GM19238 (cell line): ENCODE measurements around the gene CCDC17.

Source experiments
- DNase-seq: peaks from one replicate; pipeline ENCODE4 v3.0.0; 2011; ENCODE audit warnings: low spot score; ENCODE audit not compliant: insufficient read length

The CCDC17 gene

GRCh38 chr1:45623972-45624371 lies at the start of gene CCDC17:
Gene CCDC17, minus strand, starts transcription at chr1:45624054. Its CDS starts 145 bp downstream, at chr1:45623909.
- no peak for DNase-seq

- no peak for DNase-seq
Observed at GRCh38 chr1:45669859-45670655, 46.2 kb upstream of the CCDC17 start.

- no peak for DNase-seq
Observed at GRCh38 chr1:45669379-45669778, 45.5 kb upstream of the CCDC17 start.

DNA sequence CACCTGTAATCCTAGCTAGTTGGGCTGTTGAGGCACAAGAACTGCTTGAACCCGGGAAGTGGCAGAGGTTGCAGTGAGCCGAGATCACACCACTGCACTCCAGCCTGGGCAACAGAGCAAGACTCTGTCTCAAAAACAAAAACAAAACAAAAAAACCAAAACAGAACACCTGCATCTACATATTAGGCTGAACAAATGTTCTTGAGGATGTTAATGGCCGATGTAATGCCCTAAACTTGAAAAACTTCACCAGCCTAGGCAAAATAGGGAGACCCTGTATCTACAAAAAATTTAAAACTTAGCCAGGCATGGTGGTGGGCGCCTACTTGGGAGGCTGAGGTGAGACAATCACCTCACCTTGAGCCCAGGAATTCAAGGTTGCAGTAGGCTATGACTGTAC lies 44.7 kb upstream of the CCDC17 start:
- DNase-seq: no peak

- DNase-seq: no peak
Observed at GRCh38 chr1:45667321-45668111, 43.7 kb upstream of the CCDC17 start.

GRCh38 chr1:45666836-45667235 lies 43.0 kb upstream of the CCDC17 start:
- no peak for DNase-seq

DNA sequence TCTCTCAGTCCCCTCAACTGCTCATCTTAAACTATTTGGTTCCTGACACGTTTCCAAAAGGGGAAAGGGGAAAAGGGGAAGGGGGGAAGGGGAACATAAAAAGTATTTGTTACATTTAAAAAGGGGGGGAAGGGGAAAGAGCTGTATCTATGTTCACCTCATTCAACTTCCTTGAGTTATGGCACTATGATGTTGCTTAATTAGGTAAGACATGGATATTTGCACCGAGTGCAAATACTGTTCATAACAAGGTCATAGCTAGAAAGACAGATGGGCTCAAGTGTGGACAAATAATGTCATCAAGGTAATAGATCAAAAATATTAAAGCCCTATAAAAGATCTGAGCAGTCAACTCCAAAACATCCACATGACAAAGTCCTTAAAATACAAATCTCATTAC lies 36.5 kb upstream of the CCDC17 start:
- DNase-seq: no peak

GRCh38 chr1:45659222-45659621 lies 35.4 kb upstream of the CCDC17 start:
- no peak for DNase-seq

GRCh38 chr1:45658171-45658570 lies 34.3 kb upstream of the CCDC17 start:
- DNase-seq: no peak

- DNase-seq: no peak
Observed at GRCh38 chr1:45656573-45657226, 32.8 kb upstream of the CCDC17 start.

DNA sequence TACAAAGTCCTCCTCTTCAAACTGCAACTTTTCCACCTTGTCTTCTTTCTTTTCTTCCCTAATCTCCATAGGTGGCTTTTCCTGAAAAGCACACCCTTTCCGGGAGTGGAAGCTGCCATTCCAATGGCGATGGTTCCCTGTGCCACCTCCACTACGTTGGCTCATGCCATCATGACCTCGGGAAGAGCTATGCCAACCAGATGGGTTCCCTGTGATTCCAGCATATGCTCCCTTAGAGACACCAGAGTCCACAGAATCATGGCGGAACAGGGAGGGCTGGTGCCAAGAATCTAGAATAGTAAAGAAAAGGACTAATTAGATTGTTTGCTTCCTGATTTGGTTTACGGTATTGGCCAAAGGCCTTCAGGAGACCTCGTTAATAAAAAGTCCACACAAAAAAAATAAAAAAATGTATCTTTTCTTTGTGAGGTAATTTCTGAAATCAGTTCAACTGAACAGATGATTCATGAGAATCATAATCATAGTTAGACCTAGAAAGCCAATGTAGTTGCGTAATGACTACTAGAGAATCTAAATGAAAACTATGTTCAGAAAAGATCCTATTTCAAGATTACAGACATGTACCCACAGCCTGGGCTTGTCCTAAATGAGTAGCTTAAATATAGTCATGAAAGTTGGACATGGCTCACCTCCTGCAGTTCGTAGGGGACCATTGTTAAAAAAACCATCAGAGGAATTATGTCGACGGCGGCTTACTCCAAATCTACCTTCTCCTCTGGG lies 30.9 kb upstream of the CCDC17 start:
- DNase-seq: no peak

GRCh38 chr1:45647248-45648021 lies 23.6 kb upstream of the CCDC17 start:
- DNase-seq: no peak

DNA sequence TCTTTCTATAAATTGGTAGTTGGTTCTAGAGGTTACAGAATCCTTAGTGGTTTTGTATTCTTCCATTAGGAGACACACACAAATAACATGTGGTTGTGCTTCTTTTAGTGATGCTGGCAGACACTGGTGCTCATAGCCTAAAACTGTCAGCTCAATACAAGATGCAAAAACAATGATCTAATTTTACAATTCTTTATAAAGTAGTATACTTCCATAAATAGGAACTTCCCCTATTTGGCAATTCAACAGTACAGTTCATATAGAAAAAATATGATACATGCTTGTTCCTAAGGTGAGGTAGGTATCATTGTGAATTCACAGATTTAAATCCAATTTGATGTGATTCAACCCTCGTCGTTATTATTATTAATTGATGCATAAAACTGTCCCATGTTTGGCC lies 20.8 kb upstream of the CCDC17 start:
- no peak for DNase-seq

GRCh38 chr1:45643978-45644377 lies 20.1 kb upstream of the CCDC17 start:
- DNase-seq: no peak

- no peak for DNase-seq
Observed at GRCh38 chr1:45643321-45643720, 19.5 kb upstream of the CCDC17 start.

DNA sequence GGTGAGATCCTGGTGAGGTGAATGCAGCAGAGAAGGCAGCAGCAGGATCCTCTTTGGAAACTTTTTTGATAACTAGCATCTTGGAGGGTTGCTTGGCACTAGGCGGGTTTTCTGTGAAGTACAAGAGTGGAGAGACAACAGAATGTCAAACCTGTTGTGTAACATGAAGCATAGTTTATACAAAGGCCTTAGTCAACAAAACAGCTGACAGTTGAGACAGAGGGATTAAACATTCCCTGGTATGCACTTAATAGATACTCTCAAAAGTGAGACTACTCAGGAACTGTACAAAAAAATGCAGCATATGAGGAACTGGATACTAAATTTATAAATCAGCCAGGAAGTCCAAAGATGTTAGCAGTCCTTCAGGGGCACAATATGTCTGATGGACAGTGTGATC lies 16.4 kb upstream of the CCDC17 start:
- no peak for DNase-seq

DNA sequence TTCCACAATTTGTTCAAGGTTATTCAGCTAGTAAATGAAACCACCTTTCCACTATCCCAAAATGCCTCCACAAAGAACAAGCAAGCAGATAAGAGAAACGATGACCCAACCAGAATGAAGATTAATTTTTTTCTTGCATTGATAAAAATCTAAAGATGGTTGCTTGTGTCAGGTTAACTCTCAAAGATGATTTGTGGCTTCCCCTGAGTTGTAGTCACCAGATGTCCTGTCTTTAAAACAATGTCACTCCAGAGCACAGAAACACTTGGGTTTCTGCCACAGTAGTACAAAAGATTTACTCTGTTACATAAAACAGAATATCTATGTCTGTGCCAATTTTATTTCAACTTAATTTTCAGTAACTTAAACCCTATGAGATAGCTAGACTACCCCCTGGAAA lies 11.4 kb upstream of the CCDC17 start:
- DNase-seq: no peak

DNA sequence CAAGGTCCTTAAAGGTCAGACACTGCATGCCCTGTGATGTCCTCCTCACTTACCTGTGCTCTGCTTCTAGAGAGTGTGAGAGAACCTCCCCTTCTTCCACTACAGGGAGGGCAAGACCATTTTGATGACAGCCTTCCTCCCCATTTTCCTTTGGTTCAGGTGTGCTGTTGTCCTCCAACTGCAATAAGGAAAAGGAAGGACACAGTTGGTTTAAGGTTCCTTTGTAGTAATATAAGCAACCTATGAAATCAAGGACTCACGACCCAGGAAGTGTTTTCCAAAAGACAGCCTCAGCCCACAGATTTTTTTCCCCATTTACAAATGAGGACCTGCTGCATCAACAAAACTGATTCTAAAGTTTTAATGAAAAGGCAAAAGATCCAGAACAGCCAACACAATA lies 6.6 kb upstream of the CCDC17 start:
- DNase-seq: no peak

DNA sequence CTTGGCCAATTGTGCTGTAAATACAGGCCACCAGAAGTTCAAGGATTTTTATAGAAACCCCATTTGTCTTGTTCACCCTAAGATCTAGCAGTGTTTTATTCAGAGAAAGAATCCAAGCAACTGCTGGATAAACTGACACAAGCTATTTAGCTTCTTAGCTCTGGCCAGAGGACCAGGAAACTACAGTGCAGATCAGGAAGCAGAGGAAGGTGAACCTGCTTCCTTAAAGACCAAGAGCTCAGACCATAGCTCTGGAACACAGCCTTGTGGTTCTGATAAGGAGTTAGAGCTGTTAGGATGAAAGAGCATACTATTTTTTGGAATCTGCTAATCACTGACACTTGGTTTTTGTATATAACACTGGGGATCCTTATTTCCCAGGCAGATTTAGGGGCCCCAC lies 5.2 kb upstream of the CCDC17 start:
- no peak for DNase-seq

- no peak for DNase-seq
Observed at GRCh38 chr1:45622524-45623394, 1.1 kb downstream of the CCDC17 start.
